Measurements from ENCODE around the gene RETN. TPM values are rescaled to one million over a fixed set of nuclear protein-coding genes. Genes with fewer than 3 reads are reported as not detected.

The RETN gene
- total and polyA plus RNA-seq, 2 of the 8 experiments (the other 6 are each of a cell fraction or from before 2014, with no cell fraction given) = not detected

- TF ChIP-seq USF2 (IDR thresholded peaks at IDR 0.05; ENCODE audit: low read length) = no peak
These were observed 49.8 kb downstream of the RETN start (continued) for GRCh38 chr19:7718668-7719067.

Other genes with a start within 250 kb of the RETN start
- gene PEX11G, start 180.0 kb upstream of the RETN start, total RNA-seq (2021; fragmentation: NEBNext Ultra II Directional; extraction: Animal tissue kit (Norgen Biotek cat#: 25700)) = 1.8 and 2.1 TPM in 2 replicates
- 4.3 and 5.3 TPM in 2 replicates for gene PEX11G, start 180.0 kb upstream of the RETN start, polyA plus RNA-seq (2011; rRNA removed)
- 40.0 and 44.0 TPM in 2 replicates for gene ZNF358, start 152.9 kb upstream of the RETN start, total RNA-seq (2021; fragmentation: NEBNext Ultra II Directional; extraction: Animal tissue kit (Norgen Biotek cat#: 25700))
- gene ZNF358, start 152.9 kb upstream of the RETN start, polyA plus RNA-seq (2011; rRNA removed) = 60.3 and 117 TPM in 2 replicates
- gene MCOLN1, start 146.4 kb upstream of the RETN start, total RNA-seq (2021; fragmentation: NEBNext Ultra II Directional; extraction: Animal tissue kit (Norgen Biotek cat#: 25700)) = 15.8 and 19.1 TPM in 2 replicates
- 40.0 and 42.8 TPM in 2 replicates for gene MCOLN1, start 146.4 kb upstream of the RETN start, polyA plus RNA-seq (2011; rRNA removed)
- gene PNPLA6, start 133.3 kb upstream of the RETN start, total RNA-seq (2021; fragmentation: NEBNext Ultra II Directional; extraction: Animal tissue kit (Norgen Biotek cat#: 25700)) = 121 and 123 TPM in 2 replicates
- 55.1 and 121 TPM in 2 replicates for gene PNPLA6, start 133.3 kb upstream of the RETN start, polyA plus RNA-seq (2011; rRNA removed)
- 30.4 and 32.5 TPM in 2 replicates for gene CAMSAP3, start 73.2 kb upstream of the RETN start, total RNA-seq (2021; fragmentation: NEBNext Ultra II Directional; extraction: Animal tissue kit (Norgen Biotek cat#: 25700))
- 11.4 and 19.6 TPM in 2 replicates for gene CAMSAP3, start 73.2 kb upstream of the RETN start, polyA plus RNA-seq (2011; rRNA removed)
- gene XAB2, start 39.5 kb upstream of the RETN start, total RNA-seq (2021; fragmentation: NEBNext Ultra II Directional; extraction: Animal tissue kit (Norgen Biotek cat#: 25700)) = 49.4 and 51.4 TPM in 2 replicates
- 48.2 and 74.4 TPM in 2 replicates for gene XAB2, start 39.5 kb upstream of the RETN start, polyA plus RNA-seq (2011; rRNA removed)
- gene PET100, start 39.3 kb upstream of the RETN start, total RNA-seq (2021; fragmentation: NEBNext Ultra II Directional; extraction: Animal tissue kit (Norgen Biotek cat#: 25700)) = 105 and 127 TPM in 2 replicates
- 36.1 and 80.8 TPM in 2 replicates for gene PET100, start 39.3 kb upstream of the RETN start, polyA plus RNA-seq (2011; rRNA removed)
- not detected in 2 replicates for gene PCP2, start 35.3 kb upstream of the RETN start, total RNA-seq (2021; fragmentation: NEBNext Ultra II Directional; extraction: Animal tissue kit (Norgen Biotek cat#: 25700))
- 0.49 TPM in 1 of 2 replicates, not detected in the other for gene PCP2, start 35.3 kb upstream of the RETN start, polyA plus RNA-seq (2011; rRNA removed)
- 51.5 and 52.9 TPM in 2 replicates for gene STXBP2, start 31.9 kb upstream of the RETN start, total RNA-seq (2021; fragmentation: NEBNext Ultra II Directional; extraction: Animal tissue kit (Norgen Biotek cat#: 25700))
- gene STXBP2, start 31.9 kb upstream of the RETN start, polyA plus RNA-seq (2011; rRNA removed) = 53.8 and 82.7 TPM in 2 replicates
- not detected in 2 replicates for gene MCEMP1, start 8.0 kb downstream of the RETN start, total RNA-seq (2021; fragmentation: NEBNext Ultra II Directional; extraction: Animal tissue kit (Norgen Biotek cat#: 25700))
- 0.13 TPM in 1 of 2 replicates, not detected in the other for gene MCEMP1, start 8.0 kb downstream of the RETN start, polyA plus RNA-seq (2011; rRNA removed)
- 99.7 and 109 TPM in 2 replicates for gene TRAPPC5, start 11.8 kb downstream of the RETN start, total RNA-seq (2021; fragmentation: NEBNext Ultra II Directional; extraction: Animal tissue kit (Norgen Biotek cat#: 25700))
- gene TRAPPC5, start 11.8 kb downstream of the RETN start, polyA plus RNA-seq (2011; rRNA removed) = 120 TPM in 2 replicates
- gene FCER2, start 33.1 kb downstream of the RETN start, total RNA-seq (2021; fragmentation: NEBNext Ultra II Directional; extraction: Animal tissue kit (Norgen Biotek cat#: 25700)) = 0.29 TPM in 1 of 2 replicates, not detected in the other
- gene FCER2, start 33.1 kb downstream of the RETN start, polyA plus RNA-seq (2011; rRNA removed) = 0.67 TPM in 2 replicates
- 0.35 and 1.0 TPM in 2 replicates for gene CLEC4G, start 63.1 kb downstream of the RETN start, total RNA-seq (2021; fragmentation: NEBNext Ultra II Directional; extraction: Animal tissue kit (Norgen Biotek cat#: 25700))
- gene CLEC4G, start 63.1 kb downstream of the RETN start, polyA plus RNA-seq (2011; rRNA removed) = 2.9 and 3.2 TPM in 2 replicates
- 0.22 TPM in 1 of 2 replicates, not detected in the other for gene CD209, start 78.5 kb downstream of the RETN start, total RNA-seq (2021; fragmentation: NEBNext Ultra II Directional; extraction: Animal tissue kit (Norgen Biotek cat#: 25700))
- gene CD209, start 78.5 kb downstream of the RETN start, polyA plus RNA-seq (2011; rRNA removed) = 0.03 and 0.05 TPM in 2 replicates
- gene CLEC4M, start 94.2 kb downstream of the RETN start, total RNA-seq (2021; fragmentation: NEBNext Ultra II Directional; extraction: Animal tissue kit (Norgen Biotek cat#: 25700)) = not detected in 2 replicates
- not detected in 2 replicates for gene CLEC4M, start 94.2 kb downstream of the RETN start, polyA plus RNA-seq (2011; rRNA removed)
- 10.4 and 11.0 TPM in 2 replicates for gene EVI5L, start 161.2 kb downstream of the RETN start, total RNA-seq (2021; fragmentation: NEBNext Ultra II Directional; extraction: Animal tissue kit (Norgen Biotek cat#: 25700))
- 7.2 and 13.1 TPM in 2 replicates for gene EVI5L, start 161.2 kb downstream of the RETN start, polyA plus RNA-seq (2011; rRNA removed)
- gene PRR36, start 205.3 kb downstream of the RETN start, total RNA-seq (2021; fragmentation: NEBNext Ultra II Directional; extraction: Animal tissue kit (Norgen Biotek cat#: 25700)) = 23.9 and 25.3 TPM in 2 replicates
- 1.6 and 3.4 TPM in 2 replicates for gene PRR36, start 205.3 kb downstream of the RETN start, polyA plus RNA-seq (2011; rRNA removed)
- gene LRRC8E, start 219.5 kb downstream of the RETN start, total RNA-seq (2021; fragmentation: NEBNext Ultra II Directional; extraction: Animal tissue kit (Norgen Biotek cat#: 25700)) = 2.9 and 3.4 TPM in 2 replicates
- 2.7 and 2.8 TPM in 2 replicates for gene LRRC8E, start 219.5 kb downstream of the RETN start, polyA plus RNA-seq (2011; rRNA removed)
- 38.3 and 41.5 TPM in 2 replicates for gene MAP2K7, start 234.8 kb downstream of the RETN start, total RNA-seq (2021; fragmentation: NEBNext Ultra II Directional; extraction: Animal tissue kit (Norgen Biotek cat#: 25700))
- gene MAP2K7, start 234.8 kb downstream of the RETN start, polyA plus RNA-seq (2011; rRNA removed) = 8.9 and 16.6 TPM in 2 replicates
- gene TGFBR3L, start 245.8 kb downstream of the RETN start, total RNA-seq (2021; fragmentation: NEBNext Ultra II Directional; extraction: Animal tissue kit (Norgen Biotek cat#: 25700)) = 3.7 and 4.3 TPM in 2 replicates
- gene TGFBR3L, start 245.8 kb downstream of the RETN start, polyA plus RNA-seq (2011; rRNA removed) = 3.1 and 8.9 TPM in 2 replicates

Data from H1 (cell line).